ENCODE results near the gene ASF1B.
"Not testable (repeated sequence)": the region's sequence is repeated elsewhere in the genome, so short reads cannot be mapped to it uniquely, and the experiment has no call there.

The ASF1B gene

GRCh38 chr19:14136509-14137281 is at the start of gene ASF1B:
Gene ASF1B, minus strand, starts transcription at chr19:14136589. Its CDS starts 133 bp downstream, at chr19:14136456.
- peak; percentile 100 for DNase-seq (ENCODE audit: low spot score)

GRCh38 chr19:14185691-14186090 is 49.3 kb upstream of the ASF1B start:
- DNase-seq (ENCODE audit: low spot score): not testable (repeated sequence)

- no peak for DNase-seq (ENCODE audit: low spot score)
Measured at GRCh38 chr19:14185158-14185557, 48.8 kb upstream of the ASF1B start.

- no peak for DNase-seq (ENCODE audit: low spot score)
Measured at GRCh38 chr19:14183741-14184350, 47.5 kb upstream of the ASF1B start.

GRCh38 chr19:14182476-14182875 is 46.1 kb upstream of the ASF1B start:
- DNase-seq (ENCODE audit: low spot score): no peak

- peak; percentile 9 for DNase-seq (ENCODE audit: low spot score)
Measured at GRCh38 chr19:14181906-14182305, 45.5 kb upstream of the ASF1B start.

GRCh38 chr19:14181199-14181598 is 44.8 kb upstream of the ASF1B start:
- DNase-seq (ENCODE audit: low spot score): not testable (repeated sequence)

GRCh38 chr19:14177496-14178074 is 41.2 kb upstream of the ASF1B start:
- DNase-seq (ENCODE audit: low spot score): no peak

- DNase-seq (ENCODE audit: low spot score): no peak
Measured at GRCh38 chr19:14175351-14175792, 39.0 kb upstream of the ASF1B start.

- no peak for DNase-seq (ENCODE audit: low spot score)
Measured at GRCh38 chr19:14174883-14175282, 38.5 kb upstream of the ASF1B start.

GRCh38 chr19:14168993-14169392 is 32.6 kb upstream of the ASF1B start:
- no peak for DNase-seq (ENCODE audit: low spot score)

- no peak for DNase-seq (ENCODE audit: low spot score)
Measured at GRCh38 chr19:14168259-14168972, 32.0 kb upstream of the ASF1B start.

GRCh38 chr19:14167576-14168138 is 31.3 kb upstream of the ASF1B start:
- no peak for DNase-seq (ENCODE audit: low spot score)

- DNase-seq (ENCODE audit: low spot score): no peak
Measured at GRCh38 chr19:14166999-14167575, 30.7 kb upstream of the ASF1B start.

- no peak for DNase-seq (ENCODE audit: low spot score)
Measured at GRCh38 chr19:14165990-14166830, 29.8 kb upstream of the ASF1B start.

- DNase-seq (ENCODE audit: low spot score): no peak
Measured at GRCh38 chr19:14164724-14165493, 28.5 kb upstream of the ASF1B start.

GRCh38 chr19:14164082-14164481 is 27.7 kb upstream of the ASF1B start:
- DNase-seq (ENCODE audit: low spot score): no peak

GRCh38 chr19:14162871-14163297 is 26.5 kb upstream of the ASF1B start:
- no peak for DNase-seq (ENCODE audit: low spot score)

- no peak for DNase-seq (ENCODE audit: low spot score)
Measured at GRCh38 chr19:14161305-14161704, 24.9 kb upstream of the ASF1B start.

Measured in globus pallidus (tissue), 1 donor.